Measurements from ENCODE around the gene SLC35F4.

- no peak for TF ChIP-seq REST (IDR thresholded peaks at IDR 0.05; ENCODE audit: low read depth, low read length)
- TF ChIP-seq CTCF (IDR thresholded peaks at IDR 0.05 in 2 of 3, conservative IDR thresholded peaks at IDR 0.05 in 1 of 3; ENCODE audit: control insufficient read depth in 2 of 3, extremely low read depth in 1 of 3, insufficient read depth in 1 of 3, low read depth in 3 of 3, low read length in 3 of 3): no peak
- TF ChIP-seq NFYB (IDR thresholded peaks at IDR 0.05; ENCODE audit: insufficient read depth, low read depth, low read length): no peak
- TF ChIP-seq POLR2AphosphoS5 (IDR thresholded peaks at IDR 0.05; ENCODE audit: low read length): no peak
- no peak for TF ChIP-seq EZH2 (IDR thresholded peaks at IDR 0.05; ENCODE audit: borderline replicate concordance, control insufficient read depth, low read depth, low read length)
Observed at GRCh38 chr14:57811998-57812546, 53.8 kb downstream of the SLC35F4 start.
